ENCODE measurements around the gene ZNF609. TPM values are rescaled to one million over a fixed set of nuclear protein-coding genes. Genes with fewer than 3 reads are reported as not detected.

The ZNF609 gene
- total RNA-seq, 1 experiment from 2014 or later = 49.0 TPM

DNA sequence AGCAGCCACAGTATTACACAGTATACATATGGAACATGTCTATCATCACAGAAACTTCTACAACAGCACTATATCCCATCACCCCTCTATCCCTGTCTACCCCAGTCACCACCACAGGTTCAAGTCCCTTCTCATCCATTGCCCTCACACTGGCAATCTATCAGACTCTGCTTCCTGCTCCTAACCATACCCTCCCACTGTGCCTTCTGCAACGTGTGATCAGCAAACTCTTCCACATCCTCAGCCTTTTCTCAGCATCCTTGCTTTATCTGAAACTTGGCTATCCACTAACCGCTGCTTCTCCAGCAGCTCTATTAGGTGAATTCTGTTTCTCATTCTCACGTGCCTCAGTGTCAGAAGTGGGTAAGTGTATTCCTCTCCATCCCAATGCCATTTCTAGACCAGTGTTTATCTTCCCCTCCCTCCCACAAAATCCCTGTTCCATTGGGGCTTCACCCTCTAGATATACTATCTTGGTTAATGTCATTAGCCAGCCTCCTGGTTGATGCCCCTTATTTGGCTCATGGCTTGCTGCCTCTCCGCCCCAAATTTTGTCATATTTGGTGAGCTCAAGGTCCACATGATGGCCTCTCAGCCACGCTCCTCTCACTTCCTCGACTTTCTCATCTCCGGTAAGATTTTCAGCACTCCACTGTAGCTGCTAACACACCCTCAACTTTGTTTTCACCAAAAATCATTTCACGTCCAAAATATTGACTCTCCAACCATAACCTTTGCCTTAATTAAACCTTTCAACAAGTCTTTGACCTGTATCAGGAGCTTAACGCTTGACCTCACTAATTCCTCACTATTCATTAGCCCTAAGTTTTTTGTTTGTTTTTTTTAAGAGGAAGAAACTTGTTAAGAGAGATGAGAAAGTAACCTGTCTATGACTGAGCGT lies 245.9 kb downstream of the ZNF609 start:
- H3K36me3 Mint-ChIP-seq (ENCODE audit: insufficient read depth, unreplicated experiment) = peaks cover 6% of the 10 kb centered on the region

DNA sequence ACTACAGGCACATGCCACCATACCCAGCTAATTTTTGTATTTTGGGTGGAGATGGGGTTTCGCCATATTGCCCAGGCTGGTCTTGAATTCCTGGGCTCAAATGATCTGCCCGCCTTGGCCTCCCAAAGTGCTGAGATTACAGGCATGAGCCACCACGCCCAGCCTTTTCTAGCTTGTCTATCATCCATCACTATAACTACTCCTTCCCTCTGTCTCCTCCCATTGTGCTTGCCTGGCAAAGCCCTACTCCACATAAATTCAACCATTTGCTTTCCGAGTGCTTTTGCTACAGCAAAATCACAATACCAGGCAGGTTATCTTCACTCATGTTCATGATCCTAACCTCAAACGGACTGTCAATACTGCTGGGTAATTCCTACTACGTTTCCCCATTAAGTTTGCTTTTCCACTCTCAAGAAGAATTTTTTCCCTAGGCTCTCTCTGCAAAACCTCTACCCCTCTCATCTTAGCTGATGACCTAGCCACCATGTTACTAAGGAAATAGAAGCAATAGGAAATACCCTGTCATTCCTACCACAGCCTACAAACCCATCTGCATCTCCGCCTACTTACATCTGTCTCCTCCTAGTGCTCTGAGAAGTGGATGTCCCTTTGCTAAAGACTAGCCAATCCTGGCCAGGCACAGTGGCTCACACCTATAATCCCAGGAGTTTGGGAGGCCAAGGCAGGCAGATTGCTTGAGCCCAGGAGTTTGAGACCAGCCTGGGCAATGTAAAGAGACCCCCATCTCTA lies 250.5 kb downstream of the ZNF609 start:
- Mint-ChIP-seq H3K9me3 (ENCODE audit: unreplicated experiment) (no peaks in the 10 kb centered on the region), H3K4me3 (ENCODE audit: unreplicated experiment) (no peak overlapping the region), H3K27ac (ENCODE audit: low read depth, unreplicated experiment) (no peak overlapping the region), H3K36me3 (ENCODE audit: insufficient read depth, unreplicated experiment) (no peaks in the 10 kb centered on the region), H3K4me1 (ENCODE audit: insufficient read depth, unreplicated experiment) (no peaks in the 10 kb centered on the region), H3K27me3 (ENCODE audit: insufficient read depth, unreplicated experiment) (no peaks in the 10 kb centered on the region)
- no peak for DNase-seq (ENCODE audit: unreplicated experiment)
- TF ChIP-seq, protein P1, sequence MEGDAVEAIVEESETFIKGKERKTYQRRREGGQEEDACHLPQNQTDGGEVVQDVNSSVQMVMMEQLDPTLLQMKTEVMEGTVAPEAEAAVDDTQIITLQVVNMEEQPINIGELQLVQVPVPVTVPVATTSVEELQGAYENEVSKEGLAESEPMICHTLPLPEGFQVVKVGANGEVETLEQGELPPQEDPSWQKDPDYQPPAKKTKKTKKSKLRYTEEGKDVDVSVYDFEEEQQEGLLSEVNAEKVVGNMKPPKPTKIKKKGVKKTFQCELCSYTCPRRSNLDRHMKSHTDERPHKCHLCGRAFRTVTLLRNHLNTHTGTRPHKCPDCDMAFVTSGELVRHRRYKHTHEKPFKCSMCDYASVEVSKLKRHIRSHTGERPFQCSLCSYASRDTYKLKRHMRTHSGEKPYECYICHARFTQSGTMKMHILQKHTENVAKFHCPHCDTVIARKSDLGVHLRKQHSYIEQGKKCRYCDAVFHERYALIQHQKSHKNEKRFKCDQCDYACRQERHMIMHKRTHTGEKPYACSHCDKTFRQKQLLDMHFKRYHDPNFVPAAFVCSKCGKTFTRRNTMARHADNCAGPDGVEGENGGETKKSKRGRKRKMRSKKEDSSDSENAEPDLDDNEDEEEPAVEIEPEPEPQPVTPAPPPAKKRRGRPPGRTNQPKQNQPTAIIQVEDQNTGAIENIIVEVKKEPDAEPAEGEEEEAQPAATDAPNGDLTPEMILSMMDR (IDR thresholded peaks at IDR 0.05; ENCODE audit: unreplicated experiment) = no peak
- intact Hi-C loops (cut with micrococcal nuclease) = no loop called here
- CTCF ChIA-PET = interaction anchor here (0.7 to 1.3 kb wide), 2 partner anchors 17 to 292 kb away, joined by 3 to 11 read pairs; no protein-coding TSS in a partner anchor
- POLR2A ChIA-PET = no interaction called here
- no TSS peak for BruUV-seq (replicated peaks)

More for the DNA sequence above, 245.9 kb downstream of the ZNF609 start:
- ChIA-PET CTCF (interaction anchor here (0.7 to 2.7 kb wide), 4 partner anchors 11 to 106 kb away, joined by 3 to 17 read pairs (median 7); no protein-coding TSS in a partner anchor), POLR2A (interaction anchor here (0.7 to 1.5 kb wide), 2 partner anchors 14 to 119 kb away, joined by 4 read pairs; partner anchors contain the start of gene PIF1)
- no peak for DNase-seq (ENCODE audit: unreplicated experiment)
- Mint-ChIP-seq H3K4me3 (ENCODE audit: unreplicated experiment) (no peak overlapping the region), H3K9me3 (ENCODE audit: unreplicated experiment) (no peaks in the 10 kb centered on the region), H3K27me3 (ENCODE audit: insufficient read depth, unreplicated experiment) (no peaks in the 10 kb centered on the region), H3K4me1 (ENCODE audit: insufficient read depth, unreplicated experiment) (peaks cover 16% of the 10 kb centered on the region), H3K27ac (ENCODE audit: low read depth, unreplicated experiment) (no peak overlapping the region)
- BruUV-seq (replicated peaks) = no TSS peak
- intact Hi-C loops (cut with micrococcal nuclease) = no loop called here
- TF ChIP-seq, protein P1 (IDR thresholded peaks at IDR 0.05; ENCODE audit: unreplicated experiment) = no peak

DNA sequence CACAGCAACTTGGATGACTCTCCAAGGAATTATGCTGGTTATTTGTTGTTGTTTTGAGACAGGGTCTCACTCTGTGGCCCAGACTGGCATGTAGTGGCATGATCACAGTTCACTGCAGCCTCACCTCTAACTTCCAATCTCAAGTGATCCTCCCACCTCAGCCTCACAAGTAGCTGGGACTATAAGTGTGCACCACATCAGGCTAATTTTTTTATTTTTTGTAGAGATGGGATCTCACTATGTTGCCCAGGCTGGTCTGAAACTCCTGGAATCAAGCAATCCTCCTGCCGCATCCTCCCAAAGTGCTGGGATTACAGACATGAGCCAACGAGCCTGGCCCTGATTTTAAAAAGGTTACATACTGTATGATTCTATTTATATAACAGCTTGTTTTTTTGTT lies 252.0 kb downstream of the ZNF609 start:
- intact Hi-C loops (cut with micrococcal nuclease) = no loop called here
- Mint-ChIP-seq H3K9me3 (ENCODE audit: unreplicated experiment) (no peaks in the 10 kb centered on the region), H3K4me3 (ENCODE audit: unreplicated experiment) (no peak overlapping the region), H3K36me3 (ENCODE audit: insufficient read depth, unreplicated experiment) (no peaks in the 10 kb centered on the region), H3K27me3 (ENCODE audit: insufficient read depth, unreplicated experiment) (no peaks in the 10 kb centered on the region), H3K4me1 (ENCODE audit: insufficient read depth, unreplicated experiment) (no peaks in the 10 kb centered on the region), H3K27ac (ENCODE audit: low read depth, unreplicated experiment) (no peak overlapping the region)
- ChIA-PET POLR2A (no interaction called here), CTCF (interaction anchor here (1.4 kb wide), 2 partner anchors 15 to 18 kb away, joined by 7 read pairs; no protein-coding TSS in a partner anchor)
- no peak for DNase-seq (ENCODE audit: unreplicated experiment)
- TF ChIP-seq, protein P1 (IDR thresholded peaks at IDR 0.05; ENCODE audit: unreplicated experiment) = no peak
- BruUV-seq (replicated peaks) = no TSS peak

DNA sequence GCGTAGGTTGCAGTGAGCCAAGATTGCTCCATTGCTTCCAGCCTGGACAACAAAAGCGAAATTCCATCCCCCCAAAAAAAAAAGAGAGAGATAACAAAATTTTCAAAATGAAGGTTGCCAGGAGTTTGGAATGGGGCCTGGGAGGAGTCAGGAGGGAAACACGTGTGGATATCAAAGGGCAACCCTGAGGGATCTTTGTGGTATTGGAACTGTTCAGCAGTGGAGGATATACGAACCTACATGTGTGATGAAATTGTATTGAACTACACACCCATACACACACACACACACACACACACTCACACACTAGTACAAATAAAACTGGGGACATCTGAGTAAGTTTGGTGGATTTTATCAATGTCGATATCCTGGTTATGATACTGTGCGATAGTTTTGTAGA lies 253.2 kb downstream of the ZNF609 start:
- ChIA-PET POLR2A (no interaction called here), CTCF (interaction anchor here (1.4 kb wide), 1 partner anchor 14 kb away, joined by 4 read pairs; no protein-coding TSS in a partner anchor)
- no peak overlapping the region for H3K27ac Mint-ChIP-seq (ENCODE audit: low read depth, unreplicated experiment)
- no peaks in the 10 kb centered on the region for H3K4me1 Mint-ChIP-seq (ENCODE audit: insufficient read depth, unreplicated experiment)
- H3K27me3 Mint-ChIP-seq (ENCODE audit: insufficient read depth, unreplicated experiment) = no peaks in the 10 kb centered on the region
- H3K36me3 Mint-ChIP-seq (ENCODE audit: insufficient read depth, unreplicated experiment) = no peaks in the 10 kb centered on the region
- no peak overlapping the region for H3K4me3 Mint-ChIP-seq (ENCODE audit: unreplicated experiment)
- no TSS peak for BruUV-seq (replicated peaks)
- no peaks in the 10 kb centered on the region for H3K9me3 Mint-ChIP-seq (ENCODE audit: unreplicated experiment)
- intact Hi-C loops (cut with micrococcal nuclease) = no loop called here
- TF ChIP-seq, protein P1 (IDR thresholded peaks at IDR 0.05; ENCODE audit: unreplicated experiment) = no peak
- DNase-seq (ENCODE audit: unreplicated experiment) = no peak

All from MCF 10A (cell line).